ENCODE results near the gene ZNF608.

DNA sequence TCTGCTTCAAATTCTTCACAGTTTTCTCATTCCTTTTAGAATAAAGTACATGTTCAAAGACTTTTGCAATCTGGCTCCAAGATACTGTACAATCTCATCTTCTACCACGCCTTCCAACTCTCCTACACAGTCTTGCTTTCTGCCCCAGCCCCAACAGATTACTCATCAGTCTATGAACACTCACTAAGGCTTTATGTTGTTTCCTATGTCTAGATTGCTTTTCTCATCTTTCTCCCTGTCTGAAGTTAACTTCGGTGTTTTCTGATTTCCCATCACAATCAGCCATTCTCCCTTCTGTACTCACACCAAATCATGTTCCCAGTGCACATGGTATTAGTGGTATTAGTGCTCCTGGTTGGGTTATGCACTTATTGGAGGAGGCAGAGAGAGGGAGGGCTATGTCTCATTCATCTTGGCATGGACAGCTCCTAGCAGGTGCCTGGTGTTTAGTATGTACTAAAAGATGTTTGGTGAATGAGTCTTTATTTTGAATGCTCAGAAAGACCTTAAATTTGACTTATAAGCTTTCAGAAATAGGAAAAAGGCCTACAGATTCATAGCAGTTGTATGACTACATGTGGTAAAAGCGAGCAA lies 44.0 kb upstream of the ZNF608 start:
- TF ChIP-seq POLR2A (IDR thresholded peaks at IDR 0.05; ENCODE audit: low read length) = no peak
- TF ChIP-seq GATA1 (IDR thresholded peaks at IDR 0.05; ENCODE audit: low read depth, low read length) = no peak

All from erythroblast (primary cell).